ENCODE results near the gene WFDC2.

WFDC2 gene

GRCh38 chr20:45508068-45508886 lies 38.7 kb downstream of the WFDC2 start:
- TF ChIP-seq ARNTL (CRISPR knock-in tag; IDR thresholded peaks at IDR 0.05; ENCODE audit: borderline replicate concordance, low read depth) (no peak), ZFP30 (CRISPR knock-in tag; IDR thresholded peaks at IDR 0.05) (no peak), OSR1 (CRISPR knock-in tag; IDR thresholded peaks at IDR 0.05) (no peak), RARB (CRISPR knock-in tag; IDR thresholded peaks at IDR 0.05) (no peak), SNAI2 (CRISPR knock-in tag; IDR thresholded peaks at IDR 0.05) (no peak), CREB5 (CRISPR knock-in tag; IDR thresholded peaks at IDR 0.05; ENCODE audit: low read depth) (no peak), CSRNP3 (CRISPR knock-in tag; IDR thresholded peaks at IDR 0.05) (no peak), TCF4 (CRISPR knock-in tag; IDR thresholded peaks at IDR 0.05; ENCODE audit: borderline replicate concordance) (no peak), ESRRG (CRISPR knock-in tag; IDR thresholded peaks at IDR 0.05) (no peak), ZNF565 (CRISPR knock-in tag; conservative IDR thresholded peaks at IDR 0.05; ENCODE audit: low read depth) (no peak), ZFP3 (CRISPR knock-in tag; IDR thresholded peaks at IDR 0.05) (no peak), PPARA (CRISPR knock-in tag; IDR thresholded peaks at IDR 0.05; ENCODE audit: borderline replicate concordance) (no peak)
- no peak for ATAC-seq

GRCh38 chr20:45509091-45509490 lies 39.5 kb downstream of the WFDC2 start:
- TF ChIP-seq ARNTL (CRISPR knock-in tag; IDR thresholded peaks at IDR 0.05; ENCODE audit: borderline replicate concordance, low read depth) = no peak
- no peak for TF ChIP-seq PPARA (CRISPR knock-in tag; IDR thresholded peaks at IDR 0.05; ENCODE audit: borderline replicate concordance)
- no peak for TF ChIP-seq PATZ1 (CRISPR knock-in tag; IDR thresholded peaks at IDR 0.05; ENCODE audit: borderline replicate concordance)
- no peak for TF ChIP-seq TCF4 (CRISPR knock-in tag; IDR thresholded peaks at IDR 0.05; ENCODE audit: borderline replicate concordance)
- no peak for TF ChIP-seq ZNF8 (CRISPR knock-in tag; IDR thresholded peaks at IDR 0.05)
- no peak for TF ChIP-seq ZFP30 (CRISPR knock-in tag; IDR thresholded peaks at IDR 0.05)
- TF ChIP-seq ISL1 (CRISPR knock-in tag; IDR thresholded peaks at IDR 0.05) = no peak
- TF ChIP-seq ZFP3 (CRISPR knock-in tag; IDR thresholded peaks at IDR 0.05) = no peak
- no peak for TF ChIP-seq TSHZ2 (CRISPR knock-in tag; IDR thresholded peaks at IDR 0.05)
- no peak for TF ChIP-seq RARB (CRISPR knock-in tag; IDR thresholded peaks at IDR 0.05)
- TF ChIP-seq ZC3H10 (CRISPR knock-in tag; IDR thresholded peaks at IDR 0.05) = no peak
- TF ChIP-seq CSDC2 (CRISPR knock-in tag; IDR thresholded peaks at IDR 0.05) = no peak
- TF ChIP-seq POU6F1 (CRISPR knock-in tag; IDR thresholded peaks at IDR 0.05; ENCODE audit: borderline replicate concordance, low read depth) = no peak
- TF ChIP-seq GLIS3 (CRISPR knock-in tag; IDR thresholded peaks at IDR 0.05) = no peak
- no peak for TF ChIP-seq ZNF565 (CRISPR knock-in tag; conservative IDR thresholded peaks at IDR 0.05; ENCODE audit: low read depth)
- TF ChIP-seq TOX (CRISPR knock-in tag; IDR thresholded peaks at IDR 0.05; ENCODE audit: borderline replicate concordance) = no peak
- ATAC-seq = no peak

Data from SK-N-SH treated with all-trans-retinoic acid at 6 μM for 48 hours (cell line).